T-helper 9 cell (primary cell): Measurements from ENCODE around the gene LMBR1.
"Not testable (repeated sequence)": the region's sequence is repeated elsewhere in the genome, so short reads cannot be mapped to it uniquely, and the experiment has no call there.

Experiments
- DNase-seq: peaks from one replicate; pipeline ENCODE4 v3.0.0-alpha.2; 2020
- total RNA-seq, 2 donors: gene quantifications; one replicate each; lab custom pipeline; 2026; lab: John Stamatoyannopoulos, UW

LMBR1 gene, protein sequence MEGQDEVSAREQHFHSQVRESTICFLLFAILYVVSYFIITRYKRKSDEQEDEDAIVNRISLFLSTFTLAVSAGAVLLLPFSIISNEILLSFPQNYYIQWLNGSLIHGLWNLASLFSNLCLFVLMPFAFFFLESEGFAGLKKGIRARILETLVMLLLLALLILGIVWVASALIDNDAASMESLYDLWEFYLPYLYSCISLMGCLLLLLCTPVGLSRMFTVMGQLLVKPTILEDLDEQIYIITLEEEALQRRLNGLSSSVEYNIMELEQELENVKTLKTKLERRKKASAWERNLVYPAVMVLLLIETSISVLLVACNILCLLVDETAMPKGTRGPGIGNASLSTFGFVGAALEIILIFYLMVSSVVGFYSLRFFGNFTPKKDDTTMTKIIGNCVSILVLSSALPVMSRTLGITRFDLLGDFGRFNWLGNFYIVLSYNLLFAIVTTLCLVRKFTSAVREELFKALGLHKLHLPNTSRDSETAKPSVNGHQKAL
- 56.0 to 62.7 reads per million in 2 donors for total RNA-seq

DNA sequence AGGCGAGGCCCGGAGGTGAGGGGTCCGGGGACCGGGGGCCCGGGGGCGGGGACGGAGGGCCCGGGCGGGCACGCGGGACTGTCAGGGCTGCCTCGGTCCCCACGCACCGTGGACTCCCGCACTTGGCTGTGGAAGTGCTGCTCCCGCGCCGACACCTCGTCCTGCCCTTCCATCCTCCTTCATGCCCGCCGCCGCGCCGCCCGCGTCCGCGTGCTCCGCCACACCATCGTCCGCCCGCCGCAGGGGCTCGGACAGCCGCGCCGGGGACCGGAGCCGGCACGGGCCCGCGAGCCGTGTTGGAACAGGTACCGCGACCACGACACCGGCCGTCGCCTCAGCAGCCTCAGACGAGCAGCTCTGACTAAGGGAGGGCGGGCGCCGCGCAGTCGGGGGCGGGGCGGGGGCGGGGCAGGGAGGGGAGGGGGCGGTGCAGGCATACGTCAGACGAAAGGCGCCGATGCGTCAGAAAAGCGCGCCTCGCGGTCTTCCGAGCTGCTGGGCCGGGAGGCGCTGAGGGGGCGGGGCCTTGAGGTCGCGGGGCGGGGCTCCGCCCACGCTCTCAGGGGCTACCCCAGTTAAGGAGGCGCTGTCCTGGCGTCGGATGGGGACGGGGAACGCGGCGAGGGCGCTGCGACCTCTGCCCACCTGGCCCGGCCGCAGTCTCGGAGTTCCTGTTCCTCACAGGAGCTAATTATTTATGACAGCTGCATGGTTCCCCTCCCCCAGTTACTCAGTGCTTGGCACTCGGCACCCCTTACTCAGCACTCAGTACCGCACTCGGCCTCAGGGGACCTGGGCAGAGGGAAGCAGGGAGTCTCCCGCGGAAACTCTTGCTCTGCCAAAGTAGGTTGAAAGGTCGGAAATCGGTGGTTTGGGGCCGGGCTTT, at the start of gene LMBR1:
Gene LMBR1 (minus strand): TSS at position 363 of the 886 bp plus-strand sequence. CDS start 190 bp downstream, at position 173.
- peak; percentile 91 for DNase-seq

DNA sequence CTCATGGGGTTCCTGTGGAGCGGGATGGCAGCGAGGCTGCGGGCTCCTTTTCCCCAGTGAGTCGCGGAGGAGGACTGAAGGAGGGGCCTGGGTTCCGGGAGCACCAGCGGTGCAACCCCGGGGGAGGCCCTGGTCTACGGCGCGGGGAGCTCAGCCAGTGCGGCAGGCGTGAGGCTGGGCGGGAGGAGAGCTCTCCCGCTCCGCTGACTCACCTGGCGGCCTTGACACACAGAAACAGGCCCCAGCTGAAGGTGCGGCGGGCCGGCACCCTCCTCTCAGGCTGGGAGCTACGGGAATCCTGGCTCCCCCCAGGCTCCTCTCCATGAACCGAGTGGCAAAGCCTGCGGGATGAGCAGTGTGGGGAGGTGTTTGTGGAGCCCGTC, 49.7 kb upstream of the LMBR1 start:
- DNase-seq = no peak

DNA sequence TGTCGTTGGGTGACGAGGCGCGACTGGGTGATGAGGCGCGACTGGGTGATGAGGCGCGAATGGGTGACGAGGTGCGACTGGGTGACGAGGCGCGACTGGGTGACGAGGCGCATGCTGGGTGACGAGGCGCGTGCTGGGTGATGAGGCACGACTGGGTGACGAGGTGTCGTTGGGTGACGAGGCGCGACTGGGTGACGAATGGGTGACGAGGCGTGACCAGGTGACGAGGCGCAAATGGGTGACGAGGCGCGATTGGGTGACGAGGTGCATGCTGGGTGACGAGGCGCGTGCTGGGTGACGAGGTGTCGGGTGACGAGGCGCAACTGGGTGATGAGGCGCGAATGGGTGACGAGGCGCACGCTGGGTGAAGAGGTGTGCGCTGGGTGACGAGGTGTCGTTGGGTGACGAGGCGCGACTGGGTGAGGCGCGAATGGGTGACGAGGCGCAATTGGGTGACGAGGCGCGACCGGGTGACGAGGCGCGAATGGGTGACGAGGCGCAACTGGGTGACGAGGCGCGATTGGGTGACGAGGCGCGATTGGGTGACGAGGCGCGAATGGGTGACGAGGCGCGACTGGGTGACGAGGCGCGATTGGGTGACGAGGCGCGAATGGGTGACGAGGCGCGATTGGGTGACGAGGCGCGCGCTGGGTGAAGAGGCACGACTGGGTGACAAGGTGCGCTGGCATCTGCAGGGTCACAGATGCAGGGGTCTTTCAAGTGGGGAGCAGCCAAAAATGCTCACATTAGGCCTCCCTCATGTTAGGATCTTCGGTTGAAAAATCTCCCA, 48.6 kb upstream of the LMBR1 start:
- DNase-seq = no peak

DNA sequence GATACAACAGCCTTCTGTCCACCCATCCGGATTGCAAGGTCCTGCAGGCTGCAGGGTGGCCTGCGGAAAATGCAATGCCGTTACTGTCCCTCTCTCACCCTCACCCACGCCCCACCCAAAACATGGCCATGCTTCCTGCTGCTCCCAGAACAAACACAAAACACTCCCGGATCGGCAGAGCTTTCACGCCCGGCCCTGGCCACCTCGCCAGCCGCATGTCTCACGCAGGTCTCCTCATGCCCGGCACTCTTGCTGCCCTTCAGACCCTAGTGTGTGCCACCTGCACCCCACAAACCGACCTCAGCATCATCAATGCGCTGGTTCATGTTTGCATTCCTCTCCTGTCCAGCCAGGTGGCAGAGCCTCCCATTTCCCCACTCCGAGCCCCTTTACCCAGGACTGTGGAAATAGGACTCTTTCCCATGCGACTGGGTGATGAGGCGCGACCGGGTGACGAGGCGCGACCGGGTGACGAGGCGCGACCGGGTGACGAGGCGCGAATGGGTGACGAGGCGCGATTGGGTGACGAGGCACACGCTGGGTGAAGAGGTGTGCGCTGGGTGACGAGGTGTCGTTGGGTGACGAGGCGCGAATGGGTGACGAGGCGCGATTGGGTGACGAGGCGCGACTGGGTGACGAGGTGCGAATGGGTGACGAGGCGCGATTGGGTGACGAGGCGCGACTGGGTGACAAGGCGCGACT, 47.6 kb upstream of the LMBR1 start:
- no peak for DNase-seq

DNA sequence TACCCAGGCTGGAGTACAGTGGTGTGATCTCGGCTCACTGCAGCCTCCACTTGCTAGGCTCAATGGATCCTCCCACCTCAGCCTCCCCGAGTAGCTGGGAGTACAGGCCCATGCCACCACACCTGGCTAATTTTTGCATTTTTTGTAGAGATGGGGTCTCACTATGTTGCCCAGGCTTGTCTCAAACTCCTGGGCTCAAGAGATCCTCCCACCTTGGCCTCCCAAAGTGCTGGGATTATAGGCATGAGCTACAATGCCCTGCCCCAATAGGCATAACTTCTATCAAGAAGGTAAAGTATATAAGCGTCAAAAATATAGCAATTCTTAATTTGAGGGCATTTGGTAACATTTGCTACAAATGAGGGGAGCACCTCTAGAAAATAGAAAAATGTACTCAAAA, 43.8 kb upstream of the LMBR1 start:
- DNase-seq = not testable (repeated sequence)

DNA sequence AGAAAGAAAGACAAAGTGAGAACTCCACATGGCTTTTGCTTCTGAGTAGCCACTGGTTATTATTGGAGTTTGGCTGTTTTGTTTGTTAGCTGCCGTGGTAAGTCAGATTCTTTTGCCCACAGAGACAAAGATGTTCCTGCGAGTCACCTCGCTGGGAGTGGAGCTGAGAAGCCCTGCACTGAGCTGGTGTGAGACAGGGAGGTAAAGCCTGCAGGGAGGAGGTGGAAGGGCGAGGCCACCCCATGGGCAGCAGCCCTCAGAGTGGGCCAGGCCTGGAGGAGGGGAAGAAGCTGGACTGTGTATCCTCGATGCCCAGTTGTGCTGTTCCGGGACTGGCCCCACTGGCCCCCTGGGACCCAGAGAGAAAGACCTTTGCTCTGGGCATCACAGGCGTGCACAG, 42.3 kb upstream of the LMBR1 start:
- no peak for DNase-seq

DNA sequence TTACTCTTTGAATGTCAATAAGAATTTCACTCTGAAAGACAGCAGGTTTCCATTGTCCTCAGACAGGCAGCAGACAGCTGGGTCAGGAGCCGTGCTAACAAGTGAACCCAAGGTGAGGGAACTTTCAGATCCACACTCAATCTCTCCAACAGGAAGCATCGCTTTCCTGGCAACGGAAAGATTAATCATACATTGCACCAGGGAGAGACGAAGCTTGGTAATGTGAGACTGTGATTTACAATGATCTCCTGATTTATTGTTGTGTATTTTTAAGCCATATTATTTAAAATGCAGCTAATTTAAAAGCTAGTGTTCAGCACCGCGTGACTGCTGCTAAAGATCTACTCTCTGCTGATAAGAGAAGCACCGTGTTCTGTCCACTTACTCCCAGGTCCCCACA, 39.0 kb upstream of the LMBR1 start:
- no peak for DNase-seq

DNA sequence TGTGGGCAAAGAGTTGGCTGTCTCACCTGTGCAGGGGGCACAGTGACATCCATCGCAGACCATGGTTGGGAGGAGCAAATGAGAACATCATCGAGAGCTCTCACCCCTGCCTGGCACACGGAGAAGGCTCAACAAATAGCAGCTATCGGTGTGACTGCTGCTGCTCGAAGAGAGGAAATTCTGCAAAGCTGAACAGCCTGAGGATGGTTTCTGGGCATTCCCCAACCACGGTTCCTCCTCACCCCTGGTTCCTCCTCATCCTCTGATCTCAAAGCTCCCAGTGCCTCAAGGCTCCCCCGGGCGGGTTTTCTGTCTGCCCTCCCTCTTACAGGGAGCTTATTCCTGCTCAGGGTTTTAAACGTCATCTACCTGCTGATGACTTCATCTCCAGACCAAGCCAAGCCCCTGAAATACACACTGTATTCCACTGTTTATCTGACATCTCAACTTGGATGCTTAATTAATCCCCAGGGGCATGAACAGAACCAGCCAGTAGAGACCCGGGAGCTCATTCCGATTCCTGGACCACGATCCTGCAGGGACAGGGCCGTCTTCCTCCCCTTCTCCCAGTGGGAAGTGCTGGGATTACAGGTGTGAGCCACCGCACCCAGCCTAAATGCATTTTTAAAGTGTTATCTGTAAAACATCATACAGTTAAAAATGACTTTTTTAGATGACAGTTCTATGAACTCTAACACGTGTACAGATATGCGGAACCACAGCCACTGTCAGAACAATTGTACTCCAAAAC, 37.0 kb upstream of the LMBR1 start:
- DNase-seq = no peak

DNA sequence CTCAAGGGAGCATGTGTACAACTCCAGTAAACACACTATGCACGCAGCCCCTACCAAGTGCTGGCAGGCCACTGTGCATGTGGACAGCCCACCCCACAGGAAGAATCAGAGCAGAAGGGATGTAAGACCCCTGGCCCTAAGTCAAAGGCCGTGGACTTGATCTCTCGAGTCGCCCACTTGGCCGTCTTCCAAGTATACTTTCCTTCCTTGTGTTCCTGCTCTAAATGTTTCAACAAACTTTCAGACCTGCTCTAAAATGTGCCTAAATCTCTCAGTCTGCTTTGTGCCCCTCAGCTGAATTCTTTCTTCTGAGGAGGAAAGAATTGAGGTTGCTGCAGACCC, 35.4 kb upstream of the LMBR1 start:
- no peak for DNase-seq

DNA sequence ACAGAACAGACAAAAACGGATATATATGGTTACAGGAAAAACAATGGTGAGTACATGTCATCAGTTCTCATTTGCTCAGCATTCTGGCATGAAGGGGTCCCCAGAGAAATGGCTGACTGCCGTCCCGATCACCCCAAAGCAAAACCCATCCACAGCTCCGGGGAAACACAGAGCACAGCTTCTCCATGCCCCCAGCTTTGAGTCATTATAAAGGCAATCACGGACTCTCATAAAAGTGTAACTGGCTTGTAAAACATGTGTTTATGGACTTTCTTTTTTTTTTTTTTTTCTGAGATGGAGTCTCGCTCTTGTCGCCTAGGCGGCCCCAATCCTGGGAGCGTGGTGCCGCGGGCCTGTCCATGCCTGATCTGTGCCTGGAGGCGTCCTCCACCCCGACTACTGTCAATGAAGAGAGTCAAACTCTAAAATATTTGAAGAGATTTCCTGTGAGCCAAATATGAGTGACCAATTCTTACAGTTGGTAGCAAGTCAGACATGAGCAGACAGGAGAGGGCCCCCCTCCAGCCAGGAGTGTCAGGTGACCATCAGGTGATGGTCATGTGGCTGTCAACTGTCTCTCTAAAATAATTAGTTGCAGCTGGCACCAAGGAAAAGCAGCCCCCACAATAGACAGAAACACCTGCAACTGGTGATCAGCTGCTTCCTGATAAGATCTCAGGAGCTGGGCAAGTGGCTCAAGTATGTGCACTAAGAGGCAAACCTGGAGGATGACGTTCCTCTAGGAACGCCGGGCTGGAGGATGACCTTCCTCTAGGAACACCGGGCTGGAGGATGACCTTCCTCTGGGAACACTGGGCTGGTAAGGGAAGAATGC, 34.8 kb upstream of the LMBR1 start:
- DNase-seq = no peak

DNA sequence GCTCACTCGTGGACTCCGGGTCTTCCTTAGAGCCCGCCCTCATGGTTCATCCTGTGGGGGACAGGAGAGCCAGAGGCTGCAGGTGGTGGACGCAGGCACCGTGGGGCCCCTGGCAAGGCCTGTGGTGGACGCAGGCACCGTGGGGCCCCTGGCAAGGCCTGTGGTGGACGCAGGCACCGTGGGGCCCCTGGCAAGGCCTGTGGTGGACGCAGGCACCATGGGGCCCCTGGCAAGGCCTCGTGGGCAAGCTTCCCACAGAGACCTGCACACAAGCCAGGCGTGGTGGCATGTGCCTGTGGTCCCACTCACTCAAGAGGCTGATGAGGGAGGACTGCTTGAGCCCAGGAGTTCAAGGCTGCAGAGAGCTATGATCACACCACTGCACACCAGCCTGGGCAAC, 32.8 kb upstream of the LMBR1 start:
- DNase-seq = not testable (repeated sequence)

DNA sequence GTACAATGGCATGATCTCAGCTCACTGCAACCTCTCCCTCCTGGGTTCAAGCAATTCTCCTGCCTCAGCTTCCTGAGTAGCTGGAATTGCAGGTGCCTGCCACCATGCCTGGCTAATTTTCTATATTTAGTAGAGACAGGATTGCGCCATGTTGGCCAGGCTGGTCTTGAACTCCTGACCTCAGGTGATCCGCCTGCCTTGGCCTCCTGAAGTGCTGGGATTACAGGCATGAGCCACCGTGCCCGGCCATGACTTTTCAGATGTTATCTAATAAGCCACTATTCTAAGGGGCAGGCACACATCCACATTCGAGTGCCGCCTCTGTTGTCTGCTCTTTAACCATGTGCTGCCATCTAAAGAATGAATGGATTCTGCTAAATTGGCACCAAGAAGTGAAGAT, 29.3 kb upstream of the LMBR1 start:
- not testable (repeated sequence) for DNase-seq

DNA sequence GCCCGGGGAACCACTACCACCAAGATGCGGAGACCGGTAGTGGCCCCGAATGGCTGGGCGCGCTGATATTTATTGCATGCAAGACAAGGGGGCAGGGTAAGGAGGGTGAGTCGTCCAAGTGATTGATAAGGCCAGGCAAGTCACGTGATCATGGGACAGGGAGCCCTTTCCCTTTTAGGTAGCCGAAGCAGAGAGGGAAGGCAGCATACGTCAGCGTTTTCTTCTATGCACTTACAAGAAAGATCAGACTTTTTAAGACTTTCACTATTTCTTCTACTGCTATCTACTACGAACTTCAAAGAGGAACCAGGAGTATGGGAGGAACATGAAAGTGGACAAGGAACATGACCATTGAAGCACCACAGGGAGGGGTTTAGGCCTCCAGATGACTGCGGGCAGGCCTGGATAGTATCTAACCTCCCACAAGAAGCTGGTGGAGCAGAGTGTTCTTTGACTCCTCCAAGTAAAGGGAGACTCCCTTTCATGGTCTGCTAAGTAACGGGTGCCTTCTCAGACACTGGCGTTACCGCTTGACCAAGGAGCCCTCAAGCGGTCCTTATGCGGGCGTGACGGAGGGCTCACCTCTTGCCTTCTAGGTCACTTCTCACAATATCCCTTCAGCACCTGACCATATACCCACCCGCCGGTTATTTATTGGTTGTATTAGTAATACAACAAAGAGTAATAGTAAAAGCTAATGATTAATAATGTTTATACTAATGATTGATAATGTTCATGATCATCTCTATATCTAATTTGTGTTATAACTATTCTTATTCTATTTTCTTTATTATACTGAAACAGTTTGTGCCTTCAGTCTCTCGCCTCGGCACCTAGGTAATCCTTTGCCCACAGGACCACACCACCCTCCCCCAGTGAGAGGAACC, 27.7 kb upstream of the LMBR1 start:
- DNase-seq = not testable (repeated sequence)

DNA sequence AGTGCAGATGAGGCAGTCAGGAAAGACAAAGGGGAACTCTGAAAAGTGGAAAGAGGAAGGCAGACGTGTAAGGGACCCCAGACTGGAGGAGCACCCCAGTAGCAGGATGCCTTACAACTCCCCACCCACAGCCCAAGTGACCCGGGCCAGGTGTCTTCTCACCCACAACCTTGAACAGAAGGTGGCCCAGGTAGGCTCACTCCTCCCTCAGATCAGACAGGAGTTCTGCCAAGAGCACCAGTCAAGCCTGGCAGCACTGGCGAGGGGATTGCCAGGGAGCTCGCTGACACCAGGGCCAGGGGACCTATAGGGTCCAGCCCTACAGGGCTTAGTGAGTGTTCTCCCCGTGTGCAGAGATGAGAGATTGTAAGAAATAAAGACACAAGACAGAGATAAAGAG, 27.1 kb upstream of the LMBR1 start:
- no peak for DNase-seq

DNA sequence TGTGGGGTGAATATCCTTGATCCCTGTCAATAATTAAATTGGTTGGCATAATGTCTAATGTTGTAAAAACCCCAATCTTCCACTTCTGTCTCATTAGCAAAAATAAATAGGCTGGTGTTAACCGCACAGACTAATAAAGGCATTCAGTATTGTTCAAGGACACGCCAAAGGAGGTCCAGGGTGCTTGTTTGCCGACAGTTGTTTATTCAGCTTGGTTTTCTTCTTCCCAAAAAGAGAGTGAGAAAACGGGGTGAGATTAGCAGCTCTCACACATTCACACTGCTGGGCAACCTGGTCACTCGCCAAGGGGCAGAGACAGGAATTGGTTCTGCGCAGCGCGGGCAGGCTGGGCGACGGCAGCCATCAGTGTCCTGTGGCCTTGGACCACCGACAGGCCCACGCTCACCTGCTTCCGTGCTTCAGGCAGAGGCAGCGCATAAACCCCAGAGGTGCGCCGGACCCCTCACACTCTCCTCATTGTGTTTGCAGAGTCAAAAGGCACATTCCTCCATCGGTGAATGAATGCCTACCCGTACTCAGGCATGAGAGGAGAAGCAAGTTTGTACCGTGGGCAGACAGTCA, 26.2 kb upstream of the LMBR1 start:
- DNase-seq = no peak

DNA sequence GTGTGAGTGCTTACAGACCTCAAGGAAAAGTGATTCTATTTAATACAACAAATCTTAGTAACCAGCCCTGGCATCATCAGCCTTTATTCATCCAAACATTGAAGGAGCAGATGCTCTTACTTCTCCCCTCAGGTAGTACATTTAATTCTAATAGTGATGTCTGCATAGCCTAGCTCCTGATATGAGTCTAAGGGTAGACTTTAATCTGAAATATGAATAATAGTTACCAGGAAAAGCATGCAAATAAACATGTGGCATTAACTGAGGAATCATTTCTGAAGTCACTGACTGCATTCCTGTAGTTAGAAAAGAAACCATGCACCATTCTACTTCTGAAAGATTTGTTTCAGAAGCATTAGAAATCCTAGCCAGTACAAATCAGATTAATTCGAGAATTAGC, 25.7 kb upstream of the LMBR1 start:
- DNase-seq = no peak

DNA sequence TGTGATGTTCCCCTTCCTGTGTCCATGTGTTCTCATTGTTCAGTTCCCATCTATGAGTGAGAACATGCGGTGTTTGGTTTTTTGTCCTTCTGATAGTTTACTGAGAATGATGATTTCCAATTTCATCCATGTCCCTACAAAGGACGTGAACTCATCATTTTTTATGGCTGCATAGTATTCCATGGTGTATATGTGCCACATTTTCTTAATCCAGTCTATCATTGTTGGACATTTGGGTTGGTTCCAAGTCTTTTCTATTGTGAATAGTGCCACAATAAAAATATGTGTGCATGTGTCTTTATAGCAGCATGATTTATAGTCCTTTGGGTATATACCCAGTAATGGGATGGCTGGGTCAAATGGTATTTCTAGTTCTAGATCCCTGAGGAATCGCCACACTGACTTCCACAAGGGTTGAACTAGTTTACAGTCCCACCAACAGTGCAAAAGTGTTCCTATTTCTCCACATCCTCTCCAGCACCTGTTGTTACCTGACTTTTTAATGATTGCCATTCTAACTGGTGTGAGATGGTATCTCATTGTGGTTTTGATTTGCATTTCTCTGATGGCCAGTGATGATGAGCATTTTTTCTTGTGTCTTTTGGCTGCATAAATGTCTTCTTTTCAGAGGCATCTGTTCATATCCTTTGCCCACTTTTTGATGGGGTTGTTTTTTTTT, 16.7 kb upstream of the LMBR1 start:
- not testable (repeated sequence) for DNase-seq

DNA sequence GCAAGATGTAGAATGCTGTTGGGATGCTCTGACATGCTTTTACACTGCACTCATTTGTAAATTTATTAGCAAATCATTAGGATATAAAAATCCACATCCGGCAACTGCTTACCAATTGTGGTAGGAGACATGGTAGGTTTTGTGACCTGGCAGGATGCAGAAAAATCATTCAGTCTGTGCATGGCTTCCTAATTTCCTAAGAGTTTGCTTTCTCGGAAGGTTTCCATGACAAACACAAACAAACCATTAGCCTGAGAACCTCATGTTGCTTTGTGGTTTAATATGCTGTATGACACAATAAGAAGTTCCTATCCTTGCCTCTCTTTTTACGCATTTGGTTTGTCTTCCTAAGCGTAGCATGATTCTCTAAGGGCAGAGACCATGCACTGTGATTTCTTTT, 14.7 kb upstream of the LMBR1 start:
- DNase-seq = no peak
